Liver (tissue), 9 donors: Measurements from ENCODE around the gene CRYBG1. TPM values are rescaled to one million over a fixed set of nuclear protein-coding genes. Genes with fewer than 3 reads are reported as not detected.

ENCODE experiments used
- DNase-seq: peaks from one replicate; pipeline ENCODE4 v3.0.0-alpha.2; 2017; ENCODE audit warnings: low spot score
- H3K27ac ChIP-seq, 2 donors: one replicate each; pipeline ENCODE4 v1.7.0; 2013; ENCODE audit warnings: inconsistent platforms in 2 of 2, low read length in 2 of 2, control low read depth in 1 of 2, low read depth in 1 of 2, mild to moderate bottlenecking in 1 of 2
- H3K27me3 ChIP-seq, 4 donors: one replicate each; pipeline versions ENCODE4 v1.6.1 to v1.7.0; 2013; ENCODE audit warnings: low read length in 3 of 4, inconsistent platforms in 1 of 4, mild to moderate bottlenecking in 1 of 4, moderate library complexity in 1 of 4; ENCODE audit not compliant: control insufficient read depth in 4 of 4, insufficient read depth in 4 of 4
- H3K36me3 ChIP-seq, 4 donors: one replicate each; pipeline versions ENCODE4 v1.6.1 to v1.7.0; 2013; ENCODE audit warnings: low read length in 3 of 4, mild to moderate bottlenecking in 3 of 4, low read depth in 1 of 4, moderate library complexity in 1 of 4; ENCODE audit not compliant: control insufficient read depth in 4 of 4, insufficient read depth in 3 of 4
- H3K4me1 ChIP-seq, 4 donors: one replicate each; pipeline versions ENCODE4 v1.6.1 to v1.7.0; 2013; ENCODE audit warnings: low read length in 3 of 4, mild to moderate bottlenecking in 3 of 4, moderate library complexity in 1 of 4; ENCODE audit not compliant: control insufficient read depth in 4 of 4, insufficient read depth in 4 of 4
- H3K4me3 ChIP-seq, 3 donors: one replicate each; pipeline versions ENCODE4 v1.6.1 to v1.7.0; 2013; ENCODE audit warnings: low read length in 3 of 3, control low read depth in 1 of 3, low read depth in 1 of 3, mild to moderate bottlenecking in 1 of 3
- H3K9ac ChIP-seq, 2 donors: one replicate each; pipeline ENCODE4 v1.7.0; 2013; ENCODE audit warnings: low read length in 2 of 2, mild to moderate bottlenecking in 2 of 2, moderate library complexity in 2 of 2, control low read depth in 1 of 2, low read depth in 1 of 2
- H3K9me3 ChIP-seq, 4 donors: one replicate each; pipeline versions ENCODE4 v1.6.1 to v1.7.0; 2013; ENCODE audit warnings: low read length in 3 of 4; ENCODE audit not compliant: control insufficient read depth in 4 of 4
- ATF3 ChIP-seq: IDR thresholded peaks from 2 replicates; pipeline ENCODE4 v1.6.1; 2016; ENCODE audit warnings: antibody characterized with exemption
- CTCF ChIP-seq: fragments of 150-350 bp; IDR thresholded peaks from 2 replicates; pipeline ENCODE4 v1.5.1; 2017; ENCODE audit warnings: improper control_type of control experiment, low read depth, low read length; ENCODE audit not compliant: missing input control
- EGR1 ChIP-seq, 2 donors: IDR thresholded peaks; 2 replicates each; pipeline ENCODE4 v1.6.1; 2016 to 2018; ENCODE audit warnings: antibody characterized with exemption in 2 of 2, low read depth in 2 of 2
- GABPA ChIP-seq, 2 donors: IDR thresholded peaks in 1 of 2; conservative IDR thresholded peaks in 1 of 2; 2 replicates each; pipeline ENCODE4 v1.6.1; 2016; ENCODE audit warnings: antibody characterized with exemption in 2 of 2, mild to moderate bottlenecking in 1 of 2, moderate library complexity in 1 of 2
- HNF4A ChIP-seq, 2 donors: conservative IDR thresholded peaks; 2 replicates each; pipeline ENCODE4 v1.6.1; 2016; ENCODE audit warnings: antibody characterized with exemption in 2 of 2, mild to moderate bottlenecking in 2 of 2
- HNF4G ChIP-seq: IDR thresholded peaks from 2 replicates; pipeline ENCODE4 v1.6.1; 2016; ENCODE audit warnings: antibody characterized with exemption
- JUND ChIP-seq, 2 donors: IDR thresholded peaks; 2 replicates each; pipeline ENCODE4 v1.6.1; 2016; ENCODE audit warnings: antibody characterized with exemption in 2 of 2
- MAX ChIP-seq: IDR thresholded peaks from 2 replicates; pipeline ENCODE4 v1.6.1; 2016; ENCODE audit warnings: antibody characterized with exemption
- NR2F2 ChIP-seq: IDR thresholded peaks from 2 replicates; pipeline ENCODE4 v1.6.1; 2016; ENCODE audit warnings: antibody characterized with exemption
- RAD21 ChIP-seq, 2 donors: IDR thresholded peaks; 2 replicates each; pipeline ENCODE4 v1.6.1; 2016; ENCODE audit warnings: antibody characterized with exemption in 2 of 2, mild to moderate bottlenecking in 2 of 2
- REST ChIP-seq: IDR thresholded peaks from 2 replicates; pipeline ENCODE4 v1.6.1; 2016; ENCODE audit warnings: antibody characterized with exemption, mild to moderate bottlenecking
- RXRA ChIP-seq, 2 donors: IDR thresholded peaks; 2 replicates each; pipeline ENCODE4 v1.6.1; 2017 to 2018; ENCODE audit warnings: antibody characterized with exemption in 2 of 2, mild to moderate bottlenecking in 1 of 2
- SP1 ChIP-seq: IDR thresholded peaks from 2 replicates; pipeline ENCODE4 v1.6.1; 2018; ENCODE audit warnings: antibody characterized with exemption, mild to moderate bottlenecking
- TAF1 ChIP-seq: conservative IDR thresholded peaks from 2 replicates; pipeline ENCODE4 v1.6.1; 2016; ENCODE audit warnings: antibody characterized with exemption, mild to moderate bottlenecking
- YY1 ChIP-seq: IDR thresholded peaks from 2 replicates; pipeline ENCODE4 v1.6.1; 2016; ENCODE audit warnings: antibody characterized with exemption, mild to moderate bottlenecking
- WGBS: extraction: QIAGEN DNeasy Blood & Tissue Kit; methylation state at CpG from one replicate; pipeline ENCODE4 v1.1.7; 2013; 5-methylcytosine and 5-hydroxymethylcytosine counted together
- polyA plus RNA-seq, 2 donors: library from polyadenylated mRNA; stranded (reverse) in 1 of 2; unstranded in 1 of 2; fragments of 200-250 nt in 1 of 2; fragments of >200 nt in 1 of 2; fragmentation: Nextera tagmentation in 1 of 2; extraction: Ambion mirVana in 1 of 2; gene quantifications; one replicate each; pipeline versions ENCODE4 v1.2.1 to v1.2.3, GENCODE V29; 2013 to 2015
- total RNA-seq, 2 donors: library from RNA; depleted of rRNA; stranded (reverse); fragments of >200 nt; gene quantifications; one replicate each; pipeline ENCODE4 v1.2.3, GENCODE V29; 2014
- donor health status: healthy.
- donor health status: healthy.
- donor health status: healthy.
- donor health status: healthy.
- donor health status: healthy.

CRYBG1 gene
- total RNA-seq (1 to 10 TPM; 4.5 to 8.7 TPM), polyA plus RNA-seq (1 to 10 TPM; 2.3 to 3.4 TPM)

GRCh38 chr6:106360410-106360988, at the start of gene CRYBG1:
Gene CRYBG1, plus strand, starts transcription at chr6:106360717. Its CDS starts 192 bp downstream, at chr6:106360909.
- peak within 1 kb of the TSS; percentile 18 to 54 (median 26) for H3K4me3 ChIP-seq
- H3K27me3 ChIP-seq: peaks cover 0 to 10% (median 0%) of the 10 kb centered on the region in 4 donors
- TF ChIP-seq RAD21 (IDR thresholded peaks at IDR 0.05) (peak in 1 of 2 donors; percentile 35), REST (no peak), CTCF (peak; percentile 60), NR2F2 (no peak), GABPA (IDR thresholded peaks at IDR 0.05 in 1 of 2, conservative IDR thresholded peaks at IDR 0.05 in 1 of 2) (no peak), JUND (IDR thresholded peaks at IDR 0.05) (no peak), YY1 (no peak), TAF1 (no peak), MAX (no peak), EGR1 (IDR thresholded peaks at IDR 0.05; ENCODE audit: low read depth in 2 of 2) (no peak)
- no peak within 1 kb of the TSS for H3K9ac ChIP-seq
- H3K4me1 ChIP-seq: peaks cover 6 to 13% (median 10%) of the 10 kb centered on the region in 4 donors
- no peaks in the 10 kb centered on the region for H3K9me3 ChIP-seq
- no peaks in the 10 kb centered on the region for H3K36me3 ChIP-seq
- WGBS: 2% methylated on average over 66 of the region's 66 CpGs
- no peak within 1 kb of the TSS for H3K27ac ChIP-seq
- peak; percentile 75 for DNase-seq

- H3K4me1 ChIP-seq: peaks cover 0 to 1% (median 0%) of the 10 kb centered on the region in 4 donors
- H3K27ac ChIP-seq: no peak overlapping the region
- WGBS: 66% methylated on average over 6 of the region's 6 CpGs
These were observed 44.6 kb upstream of the CRYBG1 start for GRCh38 chr6:106315765-106316374.

More at GRCh38 chr6:106315765-106316374, 44.6 kb upstream of the CRYBG1 start:
- TF ChIP-seq HNF4A (conservative IDR thresholded peaks at IDR 0.05) (no peak), CTCF (no peak), YY1 (no peak), ATF3 (no peak), HNF4G (no peak), RXRA (IDR thresholded peaks at IDR 0.05) (no peak), REST (no peak), RAD21 (IDR thresholded peaks at IDR 0.05) (no peak), SP1 (no peak)
- Histone ChIP-seq H3K4me3 (no peak overlapping the region), H3K27me3 (no peaks in the 10 kb centered on the region), H3K9me3 (no peaks in the 10 kb centered on the region), H3K36me3 (peaks cover 1 to 9% (median 5%) of the 10 kb centered on the region in 4 donors), H3K9ac (no peak overlapping the region)
- no peak for DNase-seq
